ENCODE data around the gene CBX3.
"Not testable (repeated sequence)": the region's sequence is repeated elsewhere in the genome, so short reads cannot be mapped to it uniquely, and the experiment has no call there.

Gene CBX3

GRCh38 chr7:26159243-26159642, 42.3 kb upstream of the CBX3 start:
- Histone ChIP-seq H3K27me3 (ENCODE audit: insufficient read depth, low read length) (no peaks in the 10 kb centered on the region), H3K36me3 (ENCODE audit: insufficient read depth, low read length) (no peaks in the 10 kb centered on the region), H3K4me3 (ENCODE audit: low read length) (no peak overlapping the region), H3K4me1 (ENCODE audit: insufficient read depth, low read length) (peaks cover 60% of the 10 kb centered on the region), H3K27ac (ENCODE audit: low read depth, low read length) (no peak overlapping the region), H3K9ac (ENCODE audit: low read depth, low read length) (no peak overlapping the region), H3K9me3 (ENCODE audit: insufficient read depth, low read depth, low read length) (no peaks in the 10 kb centered on the region)
- WGBS, result 88% methylated on average over 2 of the region's 2 CpGs

GRCh38 chr7:26160896-26161295, 40.6 kb upstream of the CBX3 start:
- Histone ChIP-seq H3K27me3 (ENCODE audit: insufficient read depth, low read length) (no peaks in the 10 kb centered on the region), H3K36me3 (ENCODE audit: insufficient read depth, low read length) (no peaks in the 10 kb centered on the region), H3K9me3 (ENCODE audit: insufficient read depth, low read depth, low read length) (no peaks in the 10 kb centered on the region), H3K27ac (ENCODE audit: low read depth, low read length) (no peak overlapping the region), H3K9ac (ENCODE audit: low read depth, low read length) (no peak overlapping the region), H3K4me1 (ENCODE audit: insufficient read depth, low read length) (peaks cover 49% of the 10 kb centered on the region), H3K4me3 (ENCODE audit: low read length) (no peak overlapping the region)
- WGBS, result 100% methylated on average over 2 of the region's 2 CpGs

GRCh38 chr7:26162431-26162830, 39.1 kb upstream of the CBX3 start:
- Histone ChIP-seq H3K4me1 (ENCODE audit: insufficient read depth, low read length) (peaks cover 49% of the 10 kb centered on the region), H3K9me3 (ENCODE audit: insufficient read depth, low read depth, low read length) (no peaks in the 10 kb centered on the region), H3K27ac (ENCODE audit: low read depth, low read length) (no peak overlapping the region), H3K9ac (ENCODE audit: low read depth, low read length) (no peak overlapping the region), H3K36me3 (ENCODE audit: insufficient read depth, low read length) (no peaks in the 10 kb centered on the region), H3K4me3 (ENCODE audit: low read length) (no peak overlapping the region), H3K27me3 (ENCODE audit: insufficient read depth, low read length) (no peaks in the 10 kb centered on the region)
- 92% methylated on average over 1 of the region's 2 CpGs for WGBS

GRCh38 chr7:26163804-26164203, 37.7 kb upstream of the CBX3 start:
- WGBS, result 100% methylated on average over 1 of the region's 1 CpG
- H3K4me3 ChIP-seq (ENCODE audit: low read length), result not testable (repeated sequence)

GRCh38 chr7:26165950-26166683, 35.4 kb upstream of the CBX3 start:
- Histone ChIP-seq H3K4me1 (ENCODE audit: insufficient read depth, low read length) (peaks cover 20% of the 10 kb centered on the region), H3K27me3 (ENCODE audit: insufficient read depth, low read length) (no peaks in the 10 kb centered on the region), H3K27ac (ENCODE audit: low read depth, low read length) (no peak overlapping the region), H3K36me3 (ENCODE audit: insufficient read depth, low read length) (peaks cover 6% of the 10 kb centered on the region; the same call in 1 of the 2 replicates), H3K9me3 (ENCODE audit: insufficient read depth, low read depth, low read length) (no peaks in the 10 kb centered on the region), H3K9ac (ENCODE audit: low read depth, low read length) (no peak overlapping the region), H3K4me3 (ENCODE audit: low read length) (no peak overlapping the region)
- 68% methylated on average over 9 of the region's 9 CpGs for WGBS

More at GRCh38 chr7:26163804-26164203, 37.7 kb upstream of the CBX3 start:
- H3K27me3 ChIP-seq (ENCODE audit: insufficient read depth, low read length); H3K36me3 ChIP-seq (ENCODE audit: insufficient read depth, low read length); H3K9me3 ChIP-seq (ENCODE audit: insufficient read depth, low read depth, low read length); H3K9ac ChIP-seq (ENCODE audit: low read depth, low read length); H3K27ac ChIP-seq (ENCODE audit: low read depth, low read length): not testable (repeated sequence)
- H3K4me1 ChIP-seq (ENCODE audit: insufficient read depth, low read length), result peaks cover 41% of the 10 kb centered on the region

GRCh38 chr7:26166684-26167266, 34.8 kb upstream of the CBX3 start:
- H3K4me1 ChIP-seq (ENCODE audit: insufficient read depth, low read length), result peaks cover 20% of the 10 kb centered on the region
- no peak overlapping the region for H3K27ac ChIP-seq (ENCODE audit: low read depth, low read length)
- no peak overlapping the region for H3K9ac ChIP-seq (ENCODE audit: low read depth, low read length)

GRCh38 chr7:26167303-26167934, 34.1 kb upstream of the CBX3 start:
- Histone ChIP-seq H3K9ac (ENCODE audit: low read depth, low read length) (no peak overlapping the region), H3K4me3 (ENCODE audit: low read length) (no peak overlapping the region), H3K4me1 (ENCODE audit: insufficient read depth, low read length) (peaks cover 20% of the 10 kb centered on the region)

More at GRCh38 chr7:26166684-26167266, 34.8 kb upstream of the CBX3 start:
- H3K27me3 ChIP-seq (ENCODE audit: insufficient read depth, low read length), result no peaks in the 10 kb centered on the region
- no peak overlapping the region for H3K4me3 ChIP-seq (ENCODE audit: low read length)
- no peaks in the 10 kb centered on the region for H3K9me3 ChIP-seq (ENCODE audit: insufficient read depth, low read depth, low read length)
- 88% methylated on average over 5 of the region's 5 CpGs for WGBS
- peaks cover 11% of the 10 kb centered on the region for H3K36me3 ChIP-seq (ENCODE audit: insufficient read depth, low read length)

GRCh38 chr7:26168458-26169023, 33.0 kb upstream of the CBX3 start:
- H3K27ac ChIP-seq (ENCODE audit: low read depth, low read length), result no peak overlapping the region
- WGBS, result 97% methylated on average over 4 of the region's 6 CpGs
- H3K36me3 ChIP-seq (ENCODE audit: insufficient read depth, low read length), result peaks cover 20% of the 10 kb centered on the region
- no peak overlapping the region for H3K4me3 ChIP-seq (ENCODE audit: low read length)
- H3K27me3 ChIP-seq (ENCODE audit: insufficient read depth, low read length), result no peaks in the 10 kb centered on the region
- H3K9ac ChIP-seq (ENCODE audit: low read depth, low read length), result no peak overlapping the region
- H3K4me1 ChIP-seq (ENCODE audit: insufficient read depth, low read length), result peaks cover 20% of the 10 kb centered on the region
- no peaks in the 10 kb centered on the region for H3K9me3 ChIP-seq (ENCODE audit: insufficient read depth, low read depth, low read length)

More at GRCh38 chr7:26167303-26167934, 34.1 kb upstream of the CBX3 start:
- no peaks in the 10 kb centered on the region for H3K9me3 ChIP-seq (ENCODE audit: insufficient read depth, low read depth, low read length)
- no peak overlapping the region for H3K27ac ChIP-seq (ENCODE audit: low read depth, low read length)
- H3K36me3 ChIP-seq (ENCODE audit: insufficient read depth, low read length), result peaks cover 17% of the 10 kb centered on the region
- 87% methylated on average over 2 of the region's 3 CpGs for WGBS
- H3K27me3 ChIP-seq (ENCODE audit: insufficient read depth, low read length), result no peaks in the 10 kb centered on the region

GRCh38 chr7:26169271-26169670, 32.3 kb upstream of the CBX3 start:
- Histone ChIP-seq H3K36me3 (ENCODE audit: insufficient read depth, low read length) (peaks cover 20% of the 10 kb centered on the region), H3K4me3 (ENCODE audit: low read length) (no peak overlapping the region), H3K9me3 (ENCODE audit: insufficient read depth, low read depth, low read length) (no peaks in the 10 kb centered on the region), H3K27ac (ENCODE audit: low read depth, low read length) (no peak overlapping the region), H3K9ac (ENCODE audit: low read depth, low read length) (no peak overlapping the region), H3K4me1 (ENCODE audit: insufficient read depth, low read length) (peaks cover 20% of the 10 kb centered on the region), H3K27me3 (ENCODE audit: insufficient read depth, low read length) (no peaks in the 10 kb centered on the region)
- WGBS, result 91% methylated on average over 3 of the region's 3 CpGs

GRCh38 chr7:26170663-26171062, 30.9 kb upstream of the CBX3 start:
- H3K36me3 ChIP-seq (ENCODE audit: insufficient read depth, low read length), result peaks cover 20% of the 10 kb centered on the region
- no peak overlapping the region for H3K27ac ChIP-seq (ENCODE audit: low read depth, low read length)
- peaks cover 19% of the 10 kb centered on the region for H3K4me1 ChIP-seq (ENCODE audit: insufficient read depth, low read length)
- H3K9me3 ChIP-seq (ENCODE audit: insufficient read depth, low read depth, low read length), result no peaks in the 10 kb centered on the region
- WGBS, result 95% methylated on average over 1 of the region's 1 CpG
- H3K4me3 ChIP-seq (ENCODE audit: low read length), result no peak overlapping the region
- no peaks in the 10 kb centered on the region for H3K27me3 ChIP-seq (ENCODE audit: insufficient read depth, low read length)
- H3K9ac ChIP-seq (ENCODE audit: low read depth, low read length), result no peak overlapping the region

GRCh38 chr7:26171601-26172000, 29.9 kb upstream of the CBX3 start:
- H3K4me1 ChIP-seq (ENCODE audit: insufficient read depth, low read length), result peaks cover 10% of the 10 kb centered on the region
- no peak overlapping the region for H3K9ac ChIP-seq (ENCODE audit: low read depth, low read length)
- no peak overlapping the region for H3K27ac ChIP-seq (ENCODE audit: low read depth, low read length)
- peaks cover 20% of the 10 kb centered on the region for H3K36me3 ChIP-seq (ENCODE audit: insufficient read depth, low read length)
- WGBS, result 100% methylated on average over 1 of the region's 2 CpGs
- H3K27me3 ChIP-seq (ENCODE audit: insufficient read depth, low read length), result no peaks in the 10 kb centered on the region
- H3K4me3 ChIP-seq (ENCODE audit: low read length), result no peak overlapping the region
- H3K9me3 ChIP-seq (ENCODE audit: insufficient read depth, low read depth, low read length), result no peaks in the 10 kb centered on the region

Measured in HUES64 (cell line).